GM18498 (cell line): ENCODE results near the gene ARHGAP10.
"Not testable (repeated sequence)": the region's sequence is repeated elsewhere in the genome, so short reads cannot be mapped to it uniquely, and the experiment has no call there.

Experiments used
- ATAC-seq: cut with Tn5 transposase; IDR thresholded peaks from one replicate; pipeline ENCODE4 v1.9.1; 2021; ENCODE audit warnings: mild to moderate bottlenecking, moderate library complexity; ENCODE audit not compliant: unreplicated experiment

ARHGAP10 gene

GRCh38 chr4:148081745-148082144 is 349.9 kb downstream of the ARHGAP10 start:
- ATAC-seq: no peak

- not testable (repeated sequence) for ATAC-seq
These were observed 351.2 kb downstream of the ARHGAP10 start for GRCh38 chr4:148083073-148083472.

- no peak for ATAC-seq
These were observed 357.7 kb downstream of the ARHGAP10 start for GRCh38 chr4:148089624-148090023.

GRCh38 chr4:148090029-148090428 is 358.1 kb downstream of the ARHGAP10 start:
- no peak for ATAC-seq

GRCh38 chr4:148090503-148091476 is 358.9 kb downstream of the ARHGAP10 start:
- ATAC-seq: no peak

GRCh38 chr4:148091896-148092295 is 360.0 kb downstream of the ARHGAP10 start:
- ATAC-seq: no peak

GRCh38 chr4:148092316-148093014 is 360.6 kb downstream of the ARHGAP10 start:
- no peak for ATAC-seq

GRCh38 chr4:148093065-148093464 is 361.2 kb downstream of the ARHGAP10 start:
- ATAC-seq: no peak

GRCh38 chr4:148094149-148094548 is 362.3 kb downstream of the ARHGAP10 start:
- no peak for ATAC-seq

GRCh38 chr4:148095346-148095923 is 363.5 kb downstream of the ARHGAP10 start:
- no peak for ATAC-seq

GRCh38 chr4:148097801-148098200 is 365.9 kb downstream of the ARHGAP10 start:
- no peak for ATAC-seq

GRCh38 chr4:148101235-148101634 is 369.3 kb downstream of the ARHGAP10 start:
- no peak for ATAC-seq

- ATAC-seq: no peak
These were observed 369.9 kb downstream of the ARHGAP10 start for GRCh38 chr4:148101790-148102189.

GRCh38 chr4:148103597-148104355 is 371.9 kb downstream of the ARHGAP10 start:
- ATAC-seq: no peak

GRCh38 chr4:148108766-148109165 is 376.9 kb downstream of the ARHGAP10 start:
- ATAC-seq: no peak

- ATAC-seq: no peak
These were observed 377.3 kb downstream of the ARHGAP10 start for GRCh38 chr4:148109216-148109615.

GRCh38 chr4:148110169-148110568 is 378.3 kb downstream of the ARHGAP10 start:
- ATAC-seq: no peak

- no peak for ATAC-seq
These were observed 380.5 kb downstream of the ARHGAP10 start for GRCh38 chr4:148112231-148112982.

GRCh38 chr4:148114436-148114835 is 382.5 kb downstream of the ARHGAP10 start:
- no peak for ATAC-seq

GRCh38 chr4:148116264-148116663 is 384.4 kb downstream of the ARHGAP10 start:
- no peak for ATAC-seq
